ENCODE results near the gene UTS2B.

GRCh38 chr3:191373327-191373726 lies 43.0 kb upstream of the UTS2B start:
- TF ChIP-seq EZH2 (IDR thresholded peaks at IDR 0.05; ENCODE audit: borderline replicate concordance, low read depth, low read length, severe bottlenecking) (no peak), CTCF (IDR thresholded peaks at IDR 0.05; ENCODE audit: borderline replicate concordance, extremely low read depth, low read length, poor library complexity, severe bottlenecking) (no peak)

Measured in DND-41 (cell line).